CD1c-positive myeloid dendritic cell (primary cell): ENCODE data around the gene FRMPD1.
"Not testable (repeated sequence)": the region's sequence is repeated elsewhere in the genome, so short reads cannot be mapped to it uniquely, and the experiment has no call there.

Experiments
- DNase-seq: peaks from one replicate; pipeline ENCODE4 v3.0.0-alpha.2; 2016; ENCODE audit errors: extremely low spot score

Gene FRMPD1

DNA sequence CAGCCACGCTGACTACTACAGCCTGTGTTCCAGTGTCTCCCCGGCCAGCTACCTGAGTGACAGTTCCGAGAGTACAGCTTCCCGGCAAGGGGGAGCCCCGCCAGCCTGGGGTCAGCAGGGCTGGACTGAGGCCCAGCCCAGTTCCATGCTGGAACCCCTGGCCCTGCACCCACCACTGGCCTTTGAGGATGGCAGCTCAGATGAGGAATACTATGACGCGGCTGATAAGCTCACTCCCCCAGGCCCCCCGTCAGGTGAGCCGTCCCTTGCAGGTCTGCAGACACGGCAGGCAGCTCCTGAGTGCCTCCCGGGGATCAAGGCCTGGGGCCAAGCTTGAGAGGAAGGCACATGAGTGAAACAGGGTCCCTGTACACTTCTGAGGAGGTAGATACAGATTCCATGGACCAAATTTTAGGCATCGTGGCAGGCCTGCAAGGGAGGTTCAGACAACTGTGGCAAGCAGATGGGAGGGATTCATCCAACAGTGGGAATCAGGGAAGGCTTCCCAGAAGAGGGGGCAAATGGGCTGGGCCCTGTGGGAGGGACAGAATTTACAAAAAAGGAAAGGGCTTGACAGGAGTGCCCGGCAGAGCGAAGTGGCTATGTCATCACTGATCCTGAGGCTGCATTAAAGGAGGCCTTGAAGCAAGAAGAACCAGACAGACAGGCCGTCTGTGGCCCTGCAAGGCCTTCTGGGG, 90.0 kb downstream of the FRMPD1 start:
- no peak for DNase-seq

DNA sequence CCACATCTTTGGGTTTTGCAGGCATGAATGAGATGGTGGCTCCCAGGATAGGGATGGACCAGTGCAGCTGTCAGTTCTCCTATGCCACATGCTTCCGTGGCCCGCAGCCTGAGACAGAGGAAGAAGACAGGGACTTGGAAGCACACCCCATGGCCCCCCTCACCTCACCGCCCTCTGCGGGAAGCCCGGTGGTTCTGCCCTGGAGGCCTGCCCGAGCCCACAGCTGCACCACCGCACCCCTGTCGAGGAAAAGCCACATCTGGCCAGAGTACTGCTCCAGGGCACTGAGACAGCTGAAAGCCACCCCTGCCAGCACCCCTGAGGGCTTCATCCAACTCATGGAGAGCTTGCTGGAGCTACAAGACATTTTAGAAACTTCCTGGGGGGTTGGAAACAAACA, 95.2 kb downstream of the FRMPD1 start:
- DNase-seq, result no peak

DNA sequence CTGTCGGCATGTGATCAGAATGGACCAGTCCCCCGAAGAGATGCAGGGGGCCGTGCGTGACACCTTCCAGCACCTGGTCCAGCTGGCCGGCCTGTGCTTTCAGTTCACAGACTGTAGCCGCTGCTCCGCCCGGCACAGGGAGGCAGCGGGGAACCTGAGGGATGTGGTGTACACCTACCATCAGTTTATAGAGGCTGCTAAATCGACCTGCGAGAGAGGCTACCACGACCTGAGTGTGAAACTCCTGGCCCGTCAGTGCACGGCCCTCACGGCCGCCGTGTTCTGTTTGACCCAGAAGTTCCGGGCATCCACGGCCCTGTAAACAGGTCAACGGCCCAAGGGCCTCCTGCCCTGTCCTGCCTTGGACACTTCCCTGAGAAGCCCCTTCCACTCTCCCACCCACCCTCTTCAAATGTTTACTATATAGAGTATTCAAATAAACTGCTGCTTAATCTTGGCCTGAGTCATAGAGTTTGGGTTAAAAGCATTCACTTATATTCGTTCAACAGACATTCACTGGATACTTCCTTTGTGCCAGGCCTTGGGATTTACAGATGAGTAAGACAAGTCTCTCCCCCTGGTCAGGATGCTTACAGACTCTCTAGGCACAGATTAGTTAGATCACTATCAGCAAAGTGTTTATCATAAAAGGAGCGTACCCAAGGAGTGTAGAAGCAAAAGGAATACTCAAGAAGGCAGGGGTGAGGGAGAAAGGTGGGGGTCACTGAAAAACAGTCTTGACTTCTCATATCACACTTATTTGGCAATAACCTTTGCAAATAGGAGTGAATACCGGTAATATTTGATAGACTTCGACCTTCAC, 95.9 kb downstream of the FRMPD1 start:
- no peak for DNase-seq

DNA sequence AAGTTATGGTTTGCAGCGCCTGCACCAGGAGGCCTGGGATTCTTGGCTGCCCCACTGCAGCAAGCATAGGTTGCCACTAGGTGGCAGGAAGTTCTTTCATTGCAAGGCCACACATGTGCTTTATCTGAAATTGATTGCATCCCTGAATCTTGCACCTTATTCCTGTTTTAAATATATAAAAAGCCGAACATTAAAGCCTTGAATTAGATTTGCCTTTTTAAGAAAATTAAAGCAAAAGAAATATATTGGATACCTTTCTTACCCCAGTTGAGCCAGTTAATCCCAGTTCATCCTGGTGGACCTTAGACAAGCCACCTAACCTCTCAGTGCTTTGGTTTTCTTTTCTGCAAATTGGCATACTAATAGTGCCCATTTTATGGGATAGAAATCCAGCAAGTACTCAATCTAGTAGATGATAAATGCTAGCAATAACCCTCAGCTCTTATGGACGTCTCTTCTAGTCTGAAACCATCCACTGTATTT, 96.6 kb downstream of the FRMPD1 start:
- DNase-seq, result peak; percentile 64

DNA sequence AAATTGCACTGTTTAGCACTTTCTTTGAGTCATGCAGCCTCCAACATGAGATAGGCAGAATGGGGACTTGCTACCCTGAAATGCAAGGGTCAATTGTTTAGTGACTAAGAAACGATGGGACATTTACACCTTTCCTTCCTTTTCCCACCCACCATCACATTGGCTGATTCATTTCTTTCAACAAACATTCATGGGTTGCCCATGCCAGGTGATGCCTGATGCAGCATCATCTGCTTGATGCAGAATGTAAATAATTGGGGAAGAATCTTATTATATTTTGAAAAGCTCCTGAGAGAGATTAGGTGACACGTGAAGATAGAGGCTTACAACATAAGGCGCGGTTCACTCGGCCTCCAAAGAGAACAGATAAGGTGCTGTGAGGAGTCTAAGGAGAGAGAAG, 98.4 kb downstream of the FRMPD1 start:
- DNase-seq, result no peak

DNA sequence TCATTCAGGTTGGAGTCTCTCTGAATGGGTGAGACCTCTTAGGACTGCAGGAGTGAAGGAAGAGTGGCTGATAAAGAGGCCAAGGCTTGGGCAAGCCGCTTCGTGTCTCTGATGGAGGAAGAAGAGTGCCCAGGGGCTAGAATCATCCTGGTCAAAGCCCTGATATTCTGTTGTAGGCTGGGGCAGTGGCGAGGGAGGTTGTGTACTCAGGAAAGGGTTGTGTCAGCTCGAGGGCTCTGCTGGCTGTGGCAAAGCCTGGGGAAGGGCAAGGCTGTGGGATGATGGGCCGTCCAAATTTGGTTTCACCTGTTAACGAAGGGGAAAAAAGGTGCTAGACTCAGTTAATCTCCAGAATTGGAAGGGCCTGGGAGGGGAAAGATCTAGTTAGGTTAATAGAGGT, 100.4 kb downstream of the FRMPD1 start:
- DNase-seq, result no peak

DNA sequence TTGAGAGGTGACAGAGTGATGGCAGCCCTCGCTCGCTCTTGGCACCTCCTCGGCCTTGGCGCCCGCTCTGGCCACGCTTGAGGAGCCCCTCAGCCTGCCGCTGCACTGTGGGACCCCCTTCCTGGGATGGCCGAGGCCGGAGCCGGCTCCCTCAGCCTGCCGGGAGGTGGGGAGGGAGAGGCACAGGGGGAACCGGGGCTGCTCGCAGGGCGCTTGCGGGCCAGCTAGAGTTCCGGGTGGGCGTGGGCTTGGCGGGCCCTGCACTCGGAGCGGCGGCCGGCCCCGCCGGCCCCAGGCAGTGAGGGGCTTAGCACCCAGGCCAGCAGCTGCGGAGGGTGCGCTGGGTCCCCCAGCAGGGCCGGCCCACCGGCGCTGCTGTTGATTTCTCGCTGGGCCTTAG, 101.0 kb downstream of the FRMPD1 start:
- DNase-seq, result not testable (repeated sequence)

DNA sequence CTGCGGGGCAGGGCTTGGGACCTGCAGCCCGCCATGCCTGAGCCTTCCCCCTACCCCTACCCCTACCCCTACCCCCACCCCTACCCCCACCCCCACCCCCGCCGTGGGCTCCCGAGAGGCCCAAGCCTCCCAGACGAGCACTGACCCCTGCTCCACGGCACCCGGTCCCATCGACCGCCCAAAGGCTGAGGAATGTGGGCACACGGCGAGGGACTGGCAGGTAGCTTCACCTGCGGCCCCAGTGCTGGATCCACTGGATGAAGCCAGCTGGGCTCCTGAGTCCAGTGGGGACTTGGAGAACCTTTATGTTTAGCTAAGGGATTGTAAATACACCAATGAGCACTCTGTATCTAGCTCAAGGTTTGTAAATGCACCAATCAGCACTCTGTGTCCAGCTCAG, 101.4 kb downstream of the FRMPD1 start:
- DNase-seq, result not testable (repeated sequence)

DNA sequence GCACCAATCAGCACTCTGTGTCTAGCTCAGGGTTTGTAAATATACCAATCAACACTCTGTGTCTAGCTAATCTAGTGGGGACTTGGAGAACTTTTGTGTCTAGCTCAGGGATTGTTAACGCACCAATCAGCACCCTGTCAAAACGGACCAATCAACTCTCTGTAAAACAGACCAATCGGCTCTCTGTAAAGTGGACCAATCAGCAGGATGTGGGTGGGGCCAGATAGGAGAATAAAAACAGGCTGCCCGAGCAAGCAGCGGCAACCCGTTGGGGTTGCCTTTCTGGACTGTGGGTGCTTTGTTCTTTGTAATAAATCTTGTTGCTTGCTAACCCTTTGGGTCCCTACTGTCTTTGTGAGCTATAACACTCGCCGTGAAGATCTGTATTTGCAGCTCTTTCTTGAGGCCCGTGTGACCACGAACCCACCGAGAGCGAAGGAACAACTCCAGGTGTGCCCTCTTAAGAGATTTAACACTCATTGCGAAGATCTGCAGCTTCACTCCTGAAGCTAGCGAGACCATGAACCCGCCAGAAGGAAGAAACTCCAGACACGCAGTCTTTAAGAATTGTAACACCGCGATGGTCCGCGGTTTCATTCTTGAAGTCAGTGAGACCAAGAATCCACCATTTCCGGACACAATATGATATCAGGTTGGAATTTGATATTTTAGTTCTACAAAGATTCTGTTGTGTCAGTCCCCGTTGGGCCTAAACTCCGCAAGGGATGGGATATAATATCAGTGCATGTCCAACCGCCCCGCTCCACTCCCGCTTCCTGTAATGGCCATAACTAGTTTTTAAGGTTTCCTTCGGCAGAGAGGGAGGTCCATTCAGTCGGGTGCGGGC, 102.1 kb downstream of the FRMPD1 start:
- no peak for DNase-seq

DNA sequence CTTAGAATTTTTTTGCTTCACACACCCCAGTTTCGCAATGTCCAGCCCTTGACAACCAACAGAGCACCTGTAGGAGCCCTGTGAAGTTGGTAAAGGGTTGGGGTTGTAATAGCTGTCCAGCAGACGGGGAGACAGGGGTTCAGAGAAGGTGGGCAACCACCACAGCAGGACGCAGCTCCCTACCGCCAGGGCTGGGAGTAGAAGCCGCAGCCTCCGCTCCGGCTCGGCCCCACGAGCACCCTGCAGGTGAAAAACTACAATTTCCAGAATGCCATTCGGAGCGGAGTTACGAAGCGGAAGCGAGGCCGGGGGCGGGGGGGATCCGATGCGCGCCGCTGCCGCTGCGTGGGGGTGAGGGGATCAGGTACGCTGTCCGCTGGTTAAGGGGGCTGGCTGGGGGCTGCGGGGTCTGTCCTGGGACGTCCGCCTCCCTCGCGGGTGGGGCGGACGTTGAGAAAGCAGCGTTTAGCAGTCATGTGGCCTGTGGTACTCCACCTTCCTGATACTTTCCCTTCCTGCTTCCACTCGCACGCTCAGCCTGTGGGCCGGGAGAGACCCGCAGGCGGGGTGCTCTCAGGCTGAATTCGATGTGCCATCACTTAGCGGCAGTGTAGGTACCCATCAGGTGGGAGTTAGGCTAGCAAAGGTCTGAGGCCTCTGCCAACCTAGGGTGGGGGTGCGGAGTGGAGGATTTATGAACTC, 102.9 kb downstream of the FRMPD1 start, which contains the start of gene TRMT10B:
TRMT10B (plus strand) TSS at position 317 of the 702 bp plus-strand sequence. CDS start 8,127 bp downstream, outside the sequence.
- peak; percentile 84 for DNase-seq

DNA sequence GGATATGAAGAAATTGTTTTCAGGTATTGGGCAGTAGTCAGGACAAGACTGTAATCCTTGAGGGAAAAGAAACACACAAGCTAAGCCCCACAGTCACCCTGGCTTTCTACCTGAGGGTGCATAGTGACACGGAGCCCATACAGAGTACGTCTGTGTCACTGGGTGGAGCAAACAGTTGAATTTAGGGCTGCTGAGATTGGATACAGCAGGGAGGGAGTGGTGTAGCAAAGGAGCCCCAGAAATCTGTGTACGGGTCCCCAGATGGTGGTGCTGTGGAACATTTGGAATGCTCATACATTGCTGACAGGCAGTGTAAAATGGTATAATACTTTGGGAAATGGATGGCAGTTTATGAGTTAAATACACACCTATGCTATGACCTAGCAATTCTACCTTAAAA, 108.0 kb downstream of the FRMPD1 start:
- DNase-seq, result no peak

DNA sequence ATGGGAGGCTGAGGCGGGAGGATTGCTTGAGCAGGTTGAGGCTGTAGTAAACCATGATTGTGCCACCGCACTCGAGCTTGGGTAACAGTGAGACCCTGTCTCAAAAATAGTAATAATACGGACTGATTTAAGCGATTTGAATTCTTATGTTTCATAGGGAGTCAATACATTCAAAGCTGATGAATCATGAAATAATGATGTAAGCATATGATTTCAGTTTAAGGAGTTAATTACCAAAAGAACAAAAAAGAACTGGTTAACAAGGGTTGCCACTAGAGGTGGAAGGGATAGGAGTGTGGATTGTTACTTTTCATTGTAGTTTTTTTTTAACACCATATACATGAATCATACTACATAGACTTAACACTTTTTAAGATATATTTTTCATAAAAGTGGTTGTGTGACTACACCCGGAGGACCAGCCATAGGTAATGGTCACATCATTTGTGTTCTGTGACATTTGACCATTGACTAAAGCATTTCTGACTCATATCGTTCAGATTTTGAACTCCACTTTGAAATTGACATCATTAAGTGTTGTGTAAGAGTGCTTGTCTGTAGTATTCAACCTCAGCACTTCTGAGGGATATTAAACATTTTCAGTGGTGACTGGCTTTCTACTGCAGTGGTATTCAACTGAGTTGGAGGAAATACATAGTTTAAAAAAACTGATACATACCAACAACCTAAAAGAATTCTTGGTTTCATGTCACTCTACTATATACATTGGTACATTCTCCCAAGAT, 109.8 kb downstream of the FRMPD1 start:
- no peak for DNase-seq

DNA sequence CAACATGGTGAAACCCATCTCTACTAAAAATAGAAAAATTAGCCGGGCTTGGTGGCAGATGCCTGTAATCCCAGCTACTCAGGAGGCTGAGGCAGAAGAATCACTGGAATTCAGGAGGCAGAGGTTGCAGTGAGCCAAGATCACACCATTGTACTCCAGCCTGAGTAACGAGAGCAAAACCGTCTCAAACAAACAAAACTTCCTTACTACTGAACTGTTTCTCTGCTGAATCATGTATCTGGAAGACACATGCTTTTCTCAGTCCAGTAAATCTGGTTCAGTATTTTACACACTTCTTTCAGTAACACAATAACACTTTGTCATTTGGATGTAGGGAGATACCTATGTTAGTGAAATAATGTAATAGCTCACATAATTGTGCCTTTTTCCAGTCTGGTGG, 110.8 kb downstream of the FRMPD1 start:
- DNase-seq, result no peak

DNA sequence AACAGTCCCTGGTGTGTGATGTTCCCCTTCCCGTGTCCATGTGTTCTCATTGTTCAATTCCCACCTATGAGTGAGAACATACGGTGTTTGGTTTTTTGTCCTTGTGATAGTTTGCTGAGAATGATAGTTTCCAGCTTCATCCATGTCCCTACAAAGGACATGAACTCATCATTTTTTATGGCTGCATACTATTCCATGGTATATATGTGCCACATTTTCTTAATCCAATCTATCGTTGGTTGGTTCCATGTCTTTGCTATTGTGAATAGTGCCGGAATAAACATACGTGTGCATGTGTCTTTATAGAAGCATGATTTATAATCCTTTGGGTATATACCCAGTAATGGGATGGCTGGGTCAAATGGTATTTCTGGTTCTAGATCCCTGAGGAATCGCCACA, 114.5 kb downstream of the FRMPD1 start:
- not testable (repeated sequence) for DNase-seq

DNA sequence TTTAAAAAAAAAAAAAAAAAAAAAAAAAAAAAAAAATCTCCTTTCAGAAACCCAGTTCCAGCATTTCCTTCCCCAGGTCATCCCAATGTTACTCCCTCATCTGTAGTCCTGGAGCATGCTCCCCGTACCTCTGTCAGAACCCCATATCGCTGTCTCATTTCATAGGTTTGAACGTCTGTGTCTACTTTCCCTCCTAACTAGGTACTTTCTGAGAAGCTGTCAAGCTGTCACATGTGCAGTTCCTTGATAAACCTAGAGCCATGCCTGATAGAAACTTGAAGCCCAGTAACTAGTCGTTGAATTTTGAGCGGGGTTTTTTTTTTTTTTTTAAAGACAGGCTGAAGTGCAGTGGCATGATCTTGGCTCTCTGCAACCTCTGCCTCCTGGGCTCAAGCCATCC, 118.6 kb downstream of the FRMPD1 start:
- no peak for DNase-seq

DNA sequence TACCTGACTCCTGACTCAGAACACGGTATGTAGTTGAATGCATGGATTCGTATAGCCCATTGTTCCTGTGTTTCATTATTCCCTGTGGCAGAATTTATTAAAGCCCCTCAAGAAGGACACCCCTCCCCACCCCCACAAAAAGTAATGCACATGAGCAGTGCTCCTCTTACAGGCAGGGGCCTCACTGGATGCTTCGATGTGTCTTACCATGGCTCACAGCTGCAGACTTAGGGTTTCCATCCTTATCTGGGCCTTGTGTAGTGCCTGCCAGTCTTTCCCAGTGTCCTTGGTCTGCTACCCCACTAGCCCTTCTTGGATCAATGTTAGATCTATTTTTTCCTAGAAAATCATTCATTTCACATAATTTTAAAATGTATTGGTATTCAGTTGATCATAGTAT, 119.2 kb downstream of the FRMPD1 start:
- DNase-seq, result no peak

DNA sequence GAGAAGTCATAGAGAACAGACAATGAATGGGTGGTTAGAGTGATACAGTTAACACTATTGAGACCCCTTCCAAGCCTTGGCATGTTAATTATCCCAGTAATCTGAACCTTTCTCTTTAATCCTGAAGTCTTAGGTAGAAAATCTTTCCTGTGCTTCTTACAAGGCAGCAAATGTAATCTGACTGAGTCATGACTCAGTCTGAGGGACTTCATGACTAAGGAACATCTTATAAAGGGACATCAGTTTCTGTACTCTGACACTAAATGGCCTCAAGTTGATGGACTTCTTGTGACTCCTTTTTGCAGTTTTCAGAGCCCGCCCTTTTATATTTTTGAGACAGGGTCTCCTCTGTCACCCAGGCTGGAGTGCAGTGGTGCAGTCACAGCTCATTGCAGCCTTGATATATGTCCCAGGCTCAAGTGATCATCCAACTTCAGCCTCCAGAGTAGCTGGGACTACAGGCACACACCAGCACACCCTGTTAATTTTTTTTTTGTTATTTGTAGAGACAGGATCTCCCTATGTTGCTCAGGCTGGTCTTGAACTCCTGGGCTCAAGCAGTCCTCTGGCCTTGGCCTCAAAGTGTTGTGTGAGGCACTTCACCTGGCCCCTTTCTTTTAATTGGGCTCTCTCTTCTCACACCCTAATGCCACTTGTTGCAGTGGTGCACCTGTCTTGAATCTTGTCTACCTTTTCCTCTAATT, 124.6 kb downstream of the FRMPD1 start:
- DNase-seq, result no peak

DNA sequence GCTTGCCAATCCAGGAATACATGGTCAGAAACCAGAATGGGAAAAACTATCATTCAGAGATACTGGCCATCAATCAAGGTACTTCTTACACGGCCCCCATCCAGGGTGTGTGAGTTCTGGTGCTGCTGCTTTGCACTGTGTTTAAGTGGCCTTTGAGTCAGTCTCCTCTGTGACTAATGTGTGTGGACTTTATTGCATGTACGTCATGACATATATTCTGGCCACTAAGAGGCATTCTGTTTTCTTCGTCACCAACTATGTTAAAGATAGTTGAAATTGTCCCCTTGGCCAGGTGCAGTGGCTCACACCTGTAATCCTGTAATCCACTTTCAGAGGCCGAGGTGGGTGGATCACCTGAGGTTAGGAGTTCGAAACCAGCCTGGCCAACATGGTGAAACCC, 125.6 kb downstream of the FRMPD1 start:
- DNase-seq, result no peak

DNA sequence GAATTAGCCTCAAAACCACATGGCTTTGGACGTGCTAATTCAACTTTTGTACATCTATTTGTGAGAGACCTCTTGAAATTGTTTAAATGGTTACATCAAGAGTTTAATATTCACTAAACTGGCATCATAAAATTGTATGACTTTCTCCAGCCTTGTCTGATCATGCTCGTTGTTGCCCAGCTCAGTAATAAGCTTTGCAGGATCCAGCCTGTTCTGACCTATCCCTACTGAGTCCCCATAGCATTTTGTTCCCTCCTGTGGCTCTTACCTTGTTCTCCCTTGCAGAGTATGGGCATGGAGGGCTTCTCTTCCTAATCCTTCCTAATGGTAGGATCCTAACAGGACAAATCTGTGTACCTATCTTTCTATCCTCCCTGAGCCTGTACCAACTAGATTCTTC, 127.8 kb downstream of the FRMPD1 start:
- DNase-seq, result no peak

DNA sequence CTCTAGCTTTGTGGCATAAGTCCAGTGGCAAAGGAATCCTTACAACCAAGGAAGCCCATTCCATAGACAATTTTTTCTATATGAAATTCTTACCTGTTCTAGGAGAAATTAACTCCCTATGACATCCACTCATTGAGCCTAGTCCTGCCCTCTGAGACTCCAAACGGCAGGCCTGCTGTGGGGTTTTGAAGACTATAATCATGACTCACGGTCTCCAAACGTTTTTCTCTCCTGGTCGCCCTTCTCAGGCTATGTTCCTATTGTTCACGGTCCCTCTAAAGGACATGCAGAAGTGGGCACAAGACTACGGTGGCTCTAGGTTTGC, 133.5 kb downstream of the FRMPD1 start:
- no peak for DNase-seq
